Gastrocnemius medialis (tissue), 4 donors: ENCODE data around the gene PARP8. TPM values are rescaled to one million over a fixed set of nuclear protein-coding genes. Genes with fewer than 3 reads are reported as not detected.

Source experiments
- ATAC-seq, 2 donors: fragments of 150-250 bp; one replicate each; pipeline ENCODE4 v1.9.1; 2016
- DNase-seq, 2 donors: peaks; one replicate each; pipeline ENCODE4 v3.0.0-alpha.2; 2019
- H3K27ac ChIP-seq, 4 donors: fragments of 200-600 bp; sonication (generic); 1 replicate in 1 of 4; 2 replicates in 3 of 4; pipeline ENCODE4 v1.5.1; 2016 to 2018; ENCODE audit warnings: mild to moderate bottlenecking in 2 of 4, moderate library complexity in 1 of 4
- H3K27me3 ChIP-seq, 3 donors: fragments of 200-600 bp; sonication (generic) in 2 of 3; 1 replicate in 1 of 3; 2 replicates in 2 of 3; pipeline versions ENCODE4 v1.5.1 to v1.6.0; 2016 to 2019; ENCODE audit warnings: mild to moderate bottlenecking in 1 of 3, moderate library complexity in 1 of 3
- H3K36me3 ChIP-seq, 2 donors: fragments of 200-600 bp; sonication (generic) in 1 of 2; one replicate each; pipeline ENCODE4 v1.5.1; 2017 to 2018
- H3K4me1 ChIP-seq, 2 donors: fragments of 200-600 bp; sonication (generic) in 1 of 2; one replicate each; pipeline ENCODE4 v1.5.1; 2016 to 2017; ENCODE audit warnings: mild to moderate bottlenecking in 2 of 2
- H3K4me3 ChIP-seq, 4 donors: fragments of 200-600 bp; sonication (generic) in 3 of 4; 1 replicate in 1 of 4; 2 replicates in 3 of 4; pipeline ENCODE4 v1.5.1; 2016 to 2019; ENCODE audit warnings: mild to moderate bottlenecking in 2 of 4
- H3K9me3 ChIP-seq, 3 donors: fragments of 200-600 bp; sonication (generic) in 2 of 3; 1 replicate in 1 of 3; 2 replicates in 2 of 3; pipeline ENCODE4 v1.5.1; 2016 to 2019
- POLR2A ChIP-seq, 2 donors: fragments of 450-650 bp; IDR thresholded peaks; one replicate each; pipeline ENCODE4 v1.6.1; 2017; ENCODE audit warnings: antibody characterized with exemption in 2 of 2, mild to moderate bottlenecking in 2 of 2, moderate library complexity in 2 of 2
- in situ Hi-C, 4 donors: fragments of 200-750 bp; cut with MboI; loops; one replicate each; pipeline versions ENCODE4 v1.15.0 to v1.8.0; 2017; ENCODE audit warnings: low sequenced_read_pairs in 4 of 4
- intact Hi-C: fragments of 100-400 bp; cut with DNase I; formaldehyde crosslinking; loops from one replicate; pipeline ENCODE4 v1.15.1; 2023; ENCODE audit warnings: low total_unique reads
- total RNA-seq, 4 donors: library from RNA; depleted of rRNA; stranded (reverse); fragments of >200 nt; gene quantifications; one replicate each; pipeline versions ENCODE4 v1.1.0 to v1.2.3, GENCODE V29; 2016
- TF ChIP-seq, protein P1 (sequence below), 5 experiments: fragments of 450-650 bp in 3 of 5; fragments of 200-600 bp in 2 of 5; sonication (generic) in 2 of 5; IDR thresholded peaks in 4 of 5; conservative IDR thresholded peaks in 1 of 5; 1 replicate in 4 of 5; 2 replicates in 1 of 5; pipeline ENCODE4 v1.5.1; 2016 to 2019; ENCODE audit warnings: antibody characterized with exemption in 5 of 5, mild to moderate bottlenecking in 3 of 5, moderate library complexity in 3 of 5

The PARP8 gene
- total RNA-seq, 4 donors from 2014 or later = 1.0 to 1.9 (median 1.5) TPM

- no peaks in the 10 kb centered on the region for H3K27me3 ChIP-seq
- no peak for DNase-seq
- in situ Hi-C loops = no loop called here
- H3K9me3 ChIP-seq = no peaks in the 10 kb centered on the region
- H3K36me3 ChIP-seq = no peaks in the 10 kb centered on the region
- H3K4me1 ChIP-seq = no peaks in the 10 kb centered on the region
- ATAC-seq = no peak
- H3K27ac ChIP-seq = no peak overlapping the region
- intact Hi-C loops = no loop called here
- H3K4me3 ChIP-seq = no peak overlapping the region
- no peak for TF ChIP-seq POLR2A (IDR thresholded peaks at IDR 0.05)
- TF ChIP-seq, protein P1, sequence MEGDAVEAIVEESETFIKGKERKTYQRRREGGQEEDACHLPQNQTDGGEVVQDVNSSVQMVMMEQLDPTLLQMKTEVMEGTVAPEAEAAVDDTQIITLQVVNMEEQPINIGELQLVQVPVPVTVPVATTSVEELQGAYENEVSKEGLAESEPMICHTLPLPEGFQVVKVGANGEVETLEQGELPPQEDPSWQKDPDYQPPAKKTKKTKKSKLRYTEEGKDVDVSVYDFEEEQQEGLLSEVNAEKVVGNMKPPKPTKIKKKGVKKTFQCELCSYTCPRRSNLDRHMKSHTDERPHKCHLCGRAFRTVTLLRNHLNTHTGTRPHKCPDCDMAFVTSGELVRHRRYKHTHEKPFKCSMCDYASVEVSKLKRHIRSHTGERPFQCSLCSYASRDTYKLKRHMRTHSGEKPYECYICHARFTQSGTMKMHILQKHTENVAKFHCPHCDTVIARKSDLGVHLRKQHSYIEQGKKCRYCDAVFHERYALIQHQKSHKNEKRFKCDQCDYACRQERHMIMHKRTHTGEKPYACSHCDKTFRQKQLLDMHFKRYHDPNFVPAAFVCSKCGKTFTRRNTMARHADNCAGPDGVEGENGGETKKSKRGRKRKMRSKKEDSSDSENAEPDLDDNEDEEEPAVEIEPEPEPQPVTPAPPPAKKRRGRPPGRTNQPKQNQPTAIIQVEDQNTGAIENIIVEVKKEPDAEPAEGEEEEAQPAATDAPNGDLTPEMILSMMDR (IDR thresholded peaks at IDR 0.05 in 4 of 5, conservative IDR thresholded peaks at IDR 0.05 in 1 of 5) = no peak
Measured at GRCh38 chr5:50715001-50715400, 48.6 kb downstream of the PARP8 start.

GRCh38 chr5:50716134-50716533 is 49.7 kb downstream of the PARP8 start:
- H3K36me3 ChIP-seq = no peaks in the 10 kb centered on the region

DNA sequence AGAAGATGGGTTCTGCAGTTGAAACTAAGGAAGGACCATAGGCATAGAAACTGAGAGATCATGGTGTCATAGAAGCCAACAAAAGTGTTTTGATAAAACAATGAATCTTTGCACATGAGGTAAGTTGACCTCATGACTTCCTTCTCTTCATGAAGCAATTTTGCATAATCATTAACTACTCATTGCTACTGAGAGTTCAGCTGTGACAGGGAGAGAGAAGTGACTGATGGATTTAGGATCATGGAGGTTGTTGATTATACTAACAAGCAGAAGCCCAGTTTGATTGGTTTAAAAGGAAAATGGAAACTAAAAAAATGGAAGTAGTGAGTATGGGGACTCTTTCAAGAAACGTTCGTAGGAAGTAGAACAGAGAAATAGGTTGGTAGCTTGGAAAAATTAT is 51.2 kb downstream of the PARP8 start:
- H3K27ac ChIP-seq = no peak overlapping the region
- H3K9me3 ChIP-seq = no peaks in the 10 kb centered on the region
- H3K36me3 ChIP-seq = no peaks in the 10 kb centered on the region
- in situ Hi-C loops (no loop called here), intact Hi-C loops (no loop called here)
- DNase-seq = no peak
- no peaks in the 10 kb centered on the region for H3K4me1 ChIP-seq
- no peak overlapping the region for H3K4me3 ChIP-seq
- ATAC-seq = no peak
- no peaks in the 10 kb centered on the region for H3K27me3 ChIP-seq
- no peak for TF ChIP-seq POLR2A (IDR thresholded peaks at IDR 0.05)
- TF ChIP-seq, protein P1 (IDR thresholded peaks at IDR 0.05 in 4 of 5, conservative IDR thresholded peaks at IDR 0.05 in 1 of 5) = no peak

More at GRCh38 chr5:50716134-50716533, 49.7 kb downstream of the PARP8 start:
- Histone ChIP-seq H3K27ac (no peak overlapping the region), H3K4me1 (no peaks in the 10 kb centered on the region), H3K4me3 (no peak overlapping the region), H3K9me3 (no peaks in the 10 kb centered on the region), H3K27me3 (no peaks in the 10 kb centered on the region)
- TF ChIP-seq, protein P1 (IDR thresholded peaks at IDR 0.05 in 4 of 5, conservative IDR thresholded peaks at IDR 0.05 in 1 of 5) = no peak
- no peak for TF ChIP-seq POLR2A (IDR thresholded peaks at IDR 0.05)
- in situ Hi-C loops (no loop called here), intact Hi-C loops (no loop called here)
- DNase-seq (no peak), ATAC-seq (no peak)

GRCh38 chr5:50720061-50720710 is 53.7 kb downstream of the PARP8 start:
- Histone ChIP-seq H3K27ac (no peak overlapping the region), H3K4me3 (no peak overlapping the region), H3K27me3 (no peaks in the 10 kb centered on the region), H3K9me3 (no peaks in the 10 kb centered on the region), H3K36me3 (no peaks in the 10 kb centered on the region), H3K4me1 (no peaks in the 10 kb centered on the region)
- in situ Hi-C loops (no loop called here), intact Hi-C loops (no loop called here)
- no peak for DNase-seq
- ATAC-seq = no peak
- TF ChIP-seq, protein P1 (IDR thresholded peaks at IDR 0.05 in 4 of 5, conservative IDR thresholded peaks at IDR 0.05 in 1 of 5) = no peak
- no peak for TF ChIP-seq POLR2A (IDR thresholded peaks at IDR 0.05)

GRCh38 chr5:50722223-50722622 is 55.8 kb downstream of the PARP8 start:
- ATAC-seq = no peak
- Histone ChIP-seq H3K4me3 (no peak overlapping the region), H3K36me3 (no peaks in the 10 kb centered on the region), H3K9me3 (no peaks in the 10 kb centered on the region), H3K4me1 (no peaks in the 10 kb centered on the region), H3K27ac (no peak overlapping the region), H3K27me3 (no peaks in the 10 kb centered on the region)
- intact Hi-C loops (no loop called here), in situ Hi-C loops (no loop called here)
- DNase-seq = no peak
- TF ChIP-seq POLR2A (IDR thresholded peaks at IDR 0.05) = no peak
- TF ChIP-seq, protein P1 (IDR thresholded peaks at IDR 0.05 in 4 of 5, conservative IDR thresholded peaks at IDR 0.05 in 1 of 5) = no peak
